ENCODE data around the gene EEF1AKMT2. TPM values are rescaled to one million over a fixed set of nuclear protein-coding genes. Genes with fewer than 3 reads are reported as not detected.

Gene EEF1AKMT2
- total RNA-seq, 2 donors from 2014 or later = 14.8 to 15.3 TPM

- no peak for DNase-seq (ENCODE audit: low spot score)
- intact Hi-C loops (cut with DNase I) = no loop called here
Observed at GRCh38 chr10:124728830-124729661, 62.6 kb downstream of the EEF1AKMT2 start.

- DNase-seq (ENCODE audit: low spot score) = peak; percentile 47
- intact Hi-C loops (cut with DNase I) = no loop called here
Observed at GRCh38 chr10:124728071-124728829, 63.4 kb downstream of the EEF1AKMT2 start.

GRCh38 chr10:124727361-124727960 lies 64.2 kb downstream of the EEF1AKMT2 start:
- intact Hi-C loops (cut with DNase I) = no loop called here
- peak; percentile 11 for DNase-seq (ENCODE audit: low spot score)

- DNase-seq (ENCODE audit: low spot score) = peak; percentile 31
- intact Hi-C loops (cut with DNase I) = no loop called here
Observed at GRCh38 chr10:124725791-124726190, 65.9 kb downstream of the EEF1AKMT2 start.

- intact Hi-C loops (cut with DNase I) = no loop called here
- DNase-seq (ENCODE audit: low spot score) = peak; percentile 41
Observed at GRCh38 chr10:124725171-124725631, 66.5 kb downstream of the EEF1AKMT2 start.

GRCh38 chr10:124724279-124725027 lies 67.2 kb downstream of the EEF1AKMT2 start:
- intact Hi-C loops (cut with DNase I) = no loop called here
- DNase-seq (ENCODE audit: low spot score) = peak; percentile 62

GRCh38 chr10:124723826-124724225 lies 67.9 kb downstream of the EEF1AKMT2 start:
- peak; percentile 19 for DNase-seq (ENCODE audit: low spot score)
- intact Hi-C loops (cut with DNase I) = no loop called here

- peak; percentile 85 for DNase-seq (ENCODE audit: low spot score)
- intact Hi-C loops (cut with DNase I) = no loop called here
Observed at GRCh38 chr10:124722798-124723783, 68.6 kb downstream of the EEF1AKMT2 start.

- intact Hi-C loops (cut with DNase I) = no loop called here
- DNase-seq (ENCODE audit: low spot score) = peak; percentile 82
Observed at GRCh38 chr10:124721330-124722045, 70.2 kb downstream of the EEF1AKMT2 start.

- DNase-seq (ENCODE audit: low spot score) = no peak
- intact Hi-C loops (cut with DNase I) = no loop called here
Observed at GRCh38 chr10:124719213-124719851, 72.4 kb downstream of the EEF1AKMT2 start.

- intact Hi-C loops (cut with DNase I) = no loop called here
- DNase-seq (ENCODE audit: low spot score) = no peak
Observed at GRCh38 chr10:124717911-124718741, 73.6 kb downstream of the EEF1AKMT2 start.

GRCh38 chr10:124717041-124717757 lies 74.5 kb downstream of the EEF1AKMT2 start:
- no peak for DNase-seq (ENCODE audit: low spot score)
- intact Hi-C loops (cut with DNase I) = no loop called here

GRCh38 chr10:124716369-124716768 lies 75.3 kb downstream of the EEF1AKMT2 start:
- intact Hi-C loops (cut with DNase I) = no loop called here

GRCh38 chr10:124715439-124715838 lies 76.2 kb downstream of the EEF1AKMT2 start:
- DNase-seq (ENCODE audit: low spot score) = no peak
- intact Hi-C loops (cut with DNase I) = no loop called here

More at GRCh38 chr10:124716369-124716768, 75.3 kb downstream of the EEF1AKMT2 start:
- no peak for DNase-seq (ENCODE audit: low spot score)

- no peak for DNase-seq (ENCODE audit: low spot score)
- intact Hi-C loops (cut with DNase I) = no loop called here
Observed at GRCh38 chr10:124713679-124714255, 77.9 kb downstream of the EEF1AKMT2 start.
